Renal cortex interstitium (tissue), 11 donors: Measurements from ENCODE around the gene ANP32A. TPM values are rescaled to one million over a fixed set of nuclear protein-coding genes. Genes with fewer than 3 reads are reported as not detected.
A peak's percentile ranks its signal among the peaks of the same experiment; 100 is the strongest.

Experiments
- DNase-seq, 11 donors: peaks; one replicate each; pipeline ENCODE4 v3.0.0-alpha.2; 2013; ENCODE audit warnings: low read depth in 9 of 11, low spot score in 4 of 11; ENCODE audit errors: extremely low read depth in 1 of 11
- polyA plus RNA-seq, 3 donors: library from polyadenylated mRNA; unstranded; fragments of 120-200 nt; gene quantifications; one replicate each; pipeline ENCODE4 v1.2.1, GENCODE V29; 2013; ENCODE audit not compliant: insufficient read length in 3 of 3

The ANP32A gene
- polyA plus RNA-seq, 3 donors, result 273 to 319 (median 309) TPM

DNA sequence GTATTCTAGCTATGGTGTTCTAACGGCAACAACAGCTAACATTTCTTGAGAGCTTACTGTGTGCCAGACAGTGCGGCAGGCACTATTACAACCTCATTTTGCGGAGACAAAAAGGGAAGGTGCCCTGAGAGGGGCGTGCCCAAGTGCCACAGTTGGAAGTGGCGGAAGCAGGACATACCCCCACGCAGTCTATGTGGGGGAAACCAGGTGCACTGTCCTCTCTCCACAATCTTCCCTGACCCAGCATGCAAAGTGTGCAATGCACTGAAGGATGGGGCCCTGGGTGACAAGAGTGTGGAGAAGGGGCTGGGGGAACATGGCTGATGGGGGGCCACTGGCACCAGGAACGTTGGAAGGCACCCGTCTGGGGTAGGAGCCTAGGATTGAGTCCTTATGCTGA lies 8.6 kb downstream of the ANP32A start:
- no peak for DNase-seq

DNA sequence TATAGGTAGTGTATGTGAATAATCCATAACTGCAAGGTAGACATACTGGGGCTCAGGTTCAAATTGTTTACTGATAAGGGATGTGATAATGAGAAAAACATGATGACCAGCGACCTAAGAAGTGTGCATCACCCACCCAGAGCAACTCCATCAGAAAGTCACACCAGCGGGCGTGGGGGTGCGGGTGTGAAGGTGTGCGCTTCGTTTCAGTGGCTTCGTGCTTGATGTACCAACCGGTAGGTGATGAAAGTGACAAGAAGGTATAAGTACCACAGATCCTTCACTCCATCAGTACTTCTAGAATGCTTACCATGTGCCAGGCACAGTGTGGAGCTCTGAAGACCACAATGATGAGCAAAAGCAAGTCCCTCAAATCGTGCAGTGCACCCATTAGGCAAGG lies 11.2 kb downstream of the ANP32A start:
- DNase-seq, result no peak

DNA sequence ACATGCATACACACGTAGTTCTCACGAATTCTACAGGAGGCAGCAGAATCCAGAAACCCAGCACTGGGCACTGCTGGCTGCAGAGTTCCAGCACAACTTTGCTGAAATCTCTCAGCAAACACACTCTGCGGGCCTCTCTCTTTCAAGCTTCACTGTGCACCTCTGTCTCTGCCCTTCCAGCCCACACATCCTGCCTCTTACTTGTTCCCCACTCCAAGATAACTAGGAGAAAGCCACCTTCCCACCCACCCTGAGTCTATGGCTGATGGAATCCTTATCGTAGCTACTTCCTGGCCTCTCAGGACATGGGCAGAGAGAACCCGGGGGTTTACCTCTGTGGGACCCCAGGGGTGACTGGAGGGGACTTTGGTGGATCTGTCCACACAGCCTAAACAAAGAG lies 11.9 kb downstream of the ANP32A start:
- no peak for DNase-seq

- no peak for DNase-seq
Measured at GRCh38 chr15:68808091-68808490, 12.6 kb downstream of the ANP32A start.

DNA sequence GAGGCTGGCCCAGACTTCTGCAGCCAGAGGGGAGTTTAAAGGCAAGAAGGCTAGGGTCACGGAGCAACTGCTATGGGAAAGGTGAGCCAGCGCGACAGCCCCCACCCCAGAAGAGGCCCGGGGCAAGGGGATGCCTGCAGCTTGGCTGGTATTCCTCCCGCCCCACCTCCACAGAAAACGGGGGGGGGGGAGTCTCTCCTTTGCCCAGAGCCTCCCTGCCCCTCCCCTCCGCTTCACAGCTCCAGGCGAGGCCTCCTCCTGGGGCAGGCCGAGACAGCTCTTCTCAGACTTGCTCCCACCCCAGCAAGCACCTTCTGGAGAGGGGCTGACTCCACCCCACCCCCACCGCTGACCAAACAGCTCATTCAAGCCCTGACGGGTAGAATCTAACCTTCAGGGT lies 13.4 kb downstream of the ANP32A start:
- no peak for DNase-seq

- DNase-seq, result no peak
Measured at GRCh38 chr15:68806220-68807060, 14.3 kb downstream of the ANP32A start.

DNA sequence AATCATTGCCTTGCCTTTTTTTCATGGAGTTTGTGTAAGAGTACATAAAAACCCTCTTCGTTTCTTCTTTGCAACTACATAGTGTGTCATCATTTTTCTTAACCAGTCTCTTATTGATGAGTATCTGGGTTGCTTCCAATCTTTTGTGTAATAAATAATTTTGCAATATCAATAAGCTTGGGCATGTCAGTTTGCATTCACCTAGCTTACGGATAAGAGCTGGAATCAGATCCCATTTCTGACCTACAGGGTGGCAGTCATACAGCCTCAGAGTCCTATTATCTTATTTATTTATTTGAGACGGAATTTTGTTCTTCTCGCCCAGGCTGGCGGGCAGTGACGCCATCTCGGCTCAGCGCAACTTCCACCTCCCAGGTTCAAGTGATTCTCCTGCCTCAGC lies 18.3 kb downstream of the ANP32A start:
- DNase-seq, result no peak

DNA sequence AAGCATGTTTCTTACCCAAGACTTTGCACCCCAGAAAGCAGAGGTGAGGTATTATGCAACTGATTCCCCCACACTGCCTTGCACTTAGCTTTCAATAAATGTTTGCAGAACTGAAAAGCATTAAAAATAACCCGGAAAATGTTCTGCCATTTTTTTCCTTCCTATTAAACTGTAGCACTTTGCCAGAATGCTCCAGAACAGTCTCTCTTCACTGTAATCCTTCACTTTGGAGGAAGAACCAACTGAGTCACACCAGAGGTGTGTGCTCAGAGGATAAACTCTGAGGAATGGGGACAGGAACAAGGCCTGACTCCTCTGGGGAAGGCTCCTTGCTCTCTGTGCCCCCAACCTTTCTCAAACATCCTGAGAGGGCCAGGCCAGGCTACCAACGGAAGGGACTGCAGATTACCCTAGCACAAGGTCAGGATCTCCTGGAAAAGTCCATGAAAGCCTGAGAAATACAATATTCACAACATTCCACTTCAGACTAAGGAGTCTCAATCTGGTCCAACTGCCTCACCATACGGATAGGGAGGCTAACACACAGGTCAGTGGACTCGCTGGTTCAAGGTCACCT lies 19.0 kb downstream of the ANP32A start:
- no peak for DNase-seq

DNA sequence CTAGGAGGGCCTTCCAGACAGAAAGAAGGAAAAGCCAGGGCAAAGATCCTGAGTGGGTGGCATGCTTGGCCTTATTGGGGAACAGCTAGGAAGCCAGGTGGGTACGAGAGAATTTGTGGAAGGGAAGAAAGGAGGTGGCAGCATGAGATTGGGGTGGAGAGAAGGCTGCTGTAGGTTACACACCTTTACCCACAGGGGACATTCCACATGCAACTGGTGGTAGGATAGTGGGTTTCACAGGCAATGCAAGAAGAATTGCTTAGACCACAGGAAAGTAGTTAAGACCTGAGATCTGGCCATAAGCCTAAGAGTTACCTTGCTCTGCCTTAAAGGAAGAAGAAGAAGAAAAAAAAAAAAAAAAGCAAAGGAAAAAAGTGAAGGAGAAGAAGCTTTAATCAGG lies 19.8 kb downstream of the ANP32A start:
- DNase-seq, result no peak

GRCh38 chr15:68798346-68799094 lies 22.2 kb downstream of the ANP32A start:
- DNase-seq, result no peak

DNA sequence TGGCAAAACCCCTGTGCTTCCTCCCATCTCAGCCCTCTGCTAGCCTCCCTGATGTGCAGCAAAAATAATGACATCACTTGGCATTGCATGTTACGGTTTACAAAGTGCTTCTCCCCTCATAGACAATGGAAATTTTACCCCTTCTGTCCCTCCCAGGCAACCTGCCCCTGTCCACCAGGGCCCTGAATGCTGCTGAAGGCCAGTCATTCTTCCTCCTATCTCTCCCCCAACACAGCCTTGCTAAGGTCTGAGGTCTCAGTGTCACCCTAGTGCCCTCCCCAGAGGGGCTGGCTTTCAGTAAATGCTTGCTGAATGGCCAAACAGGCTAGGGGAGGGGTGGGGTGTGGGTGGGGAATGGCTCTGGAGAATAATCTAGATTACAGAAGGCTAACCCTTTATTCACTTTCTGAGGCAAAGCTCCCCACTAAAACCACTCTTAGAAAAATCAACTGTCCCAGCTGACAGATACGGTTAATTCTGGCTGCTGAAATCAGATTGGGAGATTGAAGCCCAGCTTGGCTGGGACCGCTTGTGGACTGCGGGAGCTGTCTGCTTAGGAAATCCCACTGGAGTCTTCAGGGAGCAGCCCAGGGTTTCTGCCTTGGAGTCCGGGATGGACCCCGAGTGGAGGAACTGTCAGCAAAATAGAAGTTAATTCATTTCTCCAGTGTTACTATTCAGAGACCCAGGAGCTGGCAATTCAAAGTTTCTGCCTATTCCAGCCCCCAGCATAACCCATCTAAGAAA lies 22.9 kb downstream of the ANP32A start:
- no peak for DNase-seq

- no peak for DNase-seq
Measured at GRCh38 chr15:68797191-68797590, 23.5 kb downstream of the ANP32A start.

GRCh38 chr15:68796576-68796975 lies 24.1 kb downstream of the ANP32A start:
- DNase-seq, result no peak

- DNase-seq, result peak in 10 of 11 donors; percentile 63 to 91 (median 82)
Measured at GRCh38 chr15:68795298-68795848, 25.3 kb downstream of the ANP32A start.

GRCh38 chr15:68794863-68795262 lies 25.8 kb downstream of the ANP32A start:
- peak in 2 of 11 donors; percentile 29 for DNase-seq

DNA sequence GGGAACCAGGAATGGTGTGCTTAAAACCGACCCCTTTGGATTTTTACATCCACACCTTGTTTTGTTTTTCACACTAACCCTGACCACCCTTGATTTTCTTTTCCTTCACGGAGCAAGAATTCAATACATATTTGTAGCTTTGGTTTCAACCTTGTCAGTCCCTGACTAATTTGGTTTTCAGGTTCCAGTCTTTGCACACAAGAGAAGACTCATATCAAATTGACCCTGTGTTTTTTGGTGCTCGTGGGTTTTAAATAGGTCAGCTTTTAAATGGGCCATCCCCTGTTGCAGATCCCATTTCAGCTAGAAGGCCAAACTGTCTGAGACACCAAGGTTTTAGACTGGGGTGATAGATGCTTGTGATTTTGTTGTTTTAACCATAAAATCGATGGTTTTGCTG lies 26.4 kb downstream of the ANP32A start:
- no peak for DNase-seq

- no peak for DNase-seq
Measured at GRCh38 chr15:68793776-68794175, 26.9 kb downstream of the ANP32A start.

GRCh38 chr15:68792901-68793766 lies 27.6 kb downstream of the ANP32A start:
- DNase-seq, result no peak
